ENCODE measurements around the gene UNC45A. TPM values are rescaled to one million over a fixed set of nuclear protein-coding genes. Genes with fewer than 3 reads are reported as not detected.

The UNC45A gene
- total RNA-seq, 1 donor from 2014 or later: 56.1 TPM

- DNase-seq (ENCODE audit: low spot score): no peak
Observed at GRCh38 chr15:90998737-90999136, 63.7 kb downstream of the UNC45A start.

- DNase-seq (ENCODE audit: low spot score): no peak
Observed at GRCh38 chr15:91001209-91001608, 66.1 kb downstream of the UNC45A start.

Other genes starting within 250 kb of the UNC45A start
- gene BLM, start 217.9 kb upstream of the UNC45A start, total RNA-seq (ENCODE audit: insufficient read depth, low replicate concordance): 4.1 TPM
- gene FURIN, start 66.7 kb upstream of the UNC45A start, total RNA-seq (ENCODE audit: insufficient read depth, low replicate concordance): 22.9 TPM
- 30.8 TPM for gene FES, start 50.8 kb upstream of the UNC45A start, total RNA-seq (ENCODE audit: insufficient read depth, low replicate concordance)
- gene MAN2A2, start 32.0 kb upstream of the UNC45A start, total RNA-seq (ENCODE audit: insufficient read depth, low replicate concordance): 41.4 TPM
- 11.3 TPM for gene HDDC3, start 2.7 kb upstream of the UNC45A start, total RNA-seq (ENCODE audit: insufficient read depth, low replicate concordance)
- gene RCCD1, start 19.6 kb downstream of the UNC45A start, total RNA-seq (ENCODE audit: insufficient read depth, low replicate concordance): 3.9 TPM
- gene PRC1, start 59.2 kb downstream of the UNC45A start, total RNA-seq (ENCODE audit: insufficient read depth, low replicate concordance): 30.1 TPM
- gene VPS33B, start 87.3 kb downstream of the UNC45A start, total RNA-seq (ENCODE audit: insufficient read depth, low replicate concordance): 30.3 TPM
- gene SV2B, start 165.0 kb downstream of the UNC45A start, total RNA-seq (ENCODE audit: insufficient read depth, low replicate concordance): 2.6 TPM